WERI-Rb-1 (cell line): Measurements from ENCODE around the gene AGTRAP.

Source experiments
- DNase-seq: peaks from one replicate; pipeline ENCODE4 v3.0.0-alpha.2; 2020
- H3K27ac ChIP-seq: fragments of 250-450 bp; sonication (Bioruptor Pico); 2 replicates; pipeline ENCODE4 v1.5.1; 2020; ENCODE audit warnings: mild to moderate bottlenecking, moderate library complexity
- H3K27me3 ChIP-seq: fragments of 250-450 bp; sonication (Bioruptor Pico); 2 replicates; pipeline ENCODE4 v1.5.1; 2021; ENCODE audit warnings: mild to moderate bottlenecking, low read depth, moderate library complexity; ENCODE audit not compliant: insufficient read depth, severe bottlenecking
- H3K36me3 ChIP-seq: fragments of 250-450 bp; sonication (Bioruptor Pico); 2 replicates; pipeline ENCODE4 v1.5.1; 2020; ENCODE audit warnings: mild to moderate bottlenecking, moderate library complexity
- H3K4me3 ChIP-seq: 2 replicates; pipeline ENCODE4 v1.5.1; 2011; ENCODE audit warnings: low read depth, mild to moderate bottlenecking, control low read depth, low read length
- H3K9me3 ChIP-seq: fragments of 250-450 bp; sonication (Bioruptor Pico); 2 replicates; pipeline ENCODE4 v1.5.1; 2021; ENCODE audit warnings: mild to moderate bottlenecking, moderate library complexity; ENCODE audit not compliant: severe bottlenecking
- TF ChIP-seq, protein P1 (sequence below): IDR thresholded peaks from 2 replicates; pipeline ENCODE4 v1.5.1; 2011; ENCODE audit warnings: low read depth, mild to moderate bottlenecking, control low read depth, inconsistent platforms, low read length

Gene AGTRAP

DNA sequence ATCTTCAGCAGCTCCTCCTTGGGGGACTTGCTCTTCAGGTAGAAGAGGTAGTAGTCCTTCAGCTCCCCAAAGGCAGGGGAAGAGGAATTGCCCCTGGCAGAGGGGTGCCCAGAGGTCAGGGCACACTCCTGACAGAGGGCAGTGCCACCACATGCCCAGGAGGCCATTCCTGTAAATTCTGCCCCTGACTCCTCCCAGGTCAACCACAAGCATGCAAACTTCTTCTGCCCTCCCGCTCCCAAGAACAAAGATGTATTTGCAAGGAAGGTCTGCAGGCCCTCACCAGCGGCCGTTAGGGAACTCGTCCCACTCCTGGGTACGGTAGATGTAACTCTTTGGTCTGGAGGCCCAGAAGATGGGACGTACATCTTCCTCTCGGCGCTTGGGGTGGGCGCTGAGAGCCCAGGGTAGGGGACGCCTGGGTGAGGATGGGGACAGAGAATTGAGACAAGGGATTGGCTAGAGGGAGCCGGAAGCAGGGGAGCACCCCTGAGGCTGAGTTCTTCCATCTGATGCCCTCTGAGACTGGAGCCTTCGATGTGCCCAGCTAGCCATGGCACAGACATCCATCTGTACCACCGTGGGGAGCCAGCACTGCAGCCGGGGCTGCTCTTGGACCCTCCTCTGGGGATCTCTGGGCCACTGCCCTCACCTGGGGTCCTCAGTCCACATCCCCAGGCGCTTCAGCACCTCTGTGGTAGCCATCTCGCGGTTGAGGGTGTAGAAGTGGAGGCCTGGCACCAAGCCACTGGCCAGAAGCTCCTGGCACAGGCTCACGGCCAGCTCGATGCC is 58.7 kb downstream of the AGTRAP start:
- no peak for DNase-seq
- H3K4me3 ChIP-seq: no peak overlapping the region
- H3K27ac ChIP-seq: no peak overlapping the region
- TF ChIP-seq, protein P1, sequence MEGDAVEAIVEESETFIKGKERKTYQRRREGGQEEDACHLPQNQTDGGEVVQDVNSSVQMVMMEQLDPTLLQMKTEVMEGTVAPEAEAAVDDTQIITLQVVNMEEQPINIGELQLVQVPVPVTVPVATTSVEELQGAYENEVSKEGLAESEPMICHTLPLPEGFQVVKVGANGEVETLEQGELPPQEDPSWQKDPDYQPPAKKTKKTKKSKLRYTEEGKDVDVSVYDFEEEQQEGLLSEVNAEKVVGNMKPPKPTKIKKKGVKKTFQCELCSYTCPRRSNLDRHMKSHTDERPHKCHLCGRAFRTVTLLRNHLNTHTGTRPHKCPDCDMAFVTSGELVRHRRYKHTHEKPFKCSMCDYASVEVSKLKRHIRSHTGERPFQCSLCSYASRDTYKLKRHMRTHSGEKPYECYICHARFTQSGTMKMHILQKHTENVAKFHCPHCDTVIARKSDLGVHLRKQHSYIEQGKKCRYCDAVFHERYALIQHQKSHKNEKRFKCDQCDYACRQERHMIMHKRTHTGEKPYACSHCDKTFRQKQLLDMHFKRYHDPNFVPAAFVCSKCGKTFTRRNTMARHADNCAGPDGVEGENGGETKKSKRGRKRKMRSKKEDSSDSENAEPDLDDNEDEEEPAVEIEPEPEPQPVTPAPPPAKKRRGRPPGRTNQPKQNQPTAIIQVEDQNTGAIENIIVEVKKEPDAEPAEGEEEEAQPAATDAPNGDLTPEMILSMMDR: no peak
- H3K27me3 ChIP-seq: no peaks in the 10 kb centered on the region
- no peaks in the 10 kb centered on the region for H3K9me3 ChIP-seq
- H3K36me3 ChIP-seq: peaks cover 36% of the 10 kb centered on the region

DNA sequence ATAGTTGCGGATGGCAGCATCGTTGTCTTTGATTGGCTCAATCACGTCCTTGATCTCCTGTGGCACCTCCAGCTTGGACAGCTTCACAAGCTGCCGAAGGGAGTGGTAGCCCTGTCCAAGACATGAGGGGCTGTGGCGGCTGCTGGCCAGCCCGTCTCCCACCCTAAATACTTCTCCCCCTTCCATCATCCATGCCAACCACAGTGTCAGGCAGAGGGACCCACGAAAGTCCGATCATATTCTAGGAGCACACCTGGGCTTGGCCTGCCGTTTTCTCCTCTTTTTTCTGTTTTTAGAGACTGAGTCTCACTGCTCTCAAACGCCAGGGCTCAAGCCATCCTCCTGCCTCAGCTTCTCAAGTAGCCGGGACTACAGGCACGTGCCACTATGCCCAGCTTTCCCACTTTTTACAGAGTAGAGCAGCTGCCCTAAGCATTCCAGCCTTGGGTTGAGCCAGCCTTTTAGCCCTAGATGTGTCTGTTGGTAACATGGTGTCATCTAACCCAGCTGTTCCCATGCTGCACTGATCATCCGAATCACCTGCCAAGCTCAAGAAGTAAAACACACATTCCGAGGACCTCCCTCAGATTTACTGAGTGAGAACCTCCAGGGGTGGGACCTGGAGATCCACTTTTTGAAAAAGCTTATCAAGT is 59.4 kb downstream of the AGTRAP start:
- H3K36me3 ChIP-seq: peaks cover 36% of the 10 kb centered on the region

DNA sequence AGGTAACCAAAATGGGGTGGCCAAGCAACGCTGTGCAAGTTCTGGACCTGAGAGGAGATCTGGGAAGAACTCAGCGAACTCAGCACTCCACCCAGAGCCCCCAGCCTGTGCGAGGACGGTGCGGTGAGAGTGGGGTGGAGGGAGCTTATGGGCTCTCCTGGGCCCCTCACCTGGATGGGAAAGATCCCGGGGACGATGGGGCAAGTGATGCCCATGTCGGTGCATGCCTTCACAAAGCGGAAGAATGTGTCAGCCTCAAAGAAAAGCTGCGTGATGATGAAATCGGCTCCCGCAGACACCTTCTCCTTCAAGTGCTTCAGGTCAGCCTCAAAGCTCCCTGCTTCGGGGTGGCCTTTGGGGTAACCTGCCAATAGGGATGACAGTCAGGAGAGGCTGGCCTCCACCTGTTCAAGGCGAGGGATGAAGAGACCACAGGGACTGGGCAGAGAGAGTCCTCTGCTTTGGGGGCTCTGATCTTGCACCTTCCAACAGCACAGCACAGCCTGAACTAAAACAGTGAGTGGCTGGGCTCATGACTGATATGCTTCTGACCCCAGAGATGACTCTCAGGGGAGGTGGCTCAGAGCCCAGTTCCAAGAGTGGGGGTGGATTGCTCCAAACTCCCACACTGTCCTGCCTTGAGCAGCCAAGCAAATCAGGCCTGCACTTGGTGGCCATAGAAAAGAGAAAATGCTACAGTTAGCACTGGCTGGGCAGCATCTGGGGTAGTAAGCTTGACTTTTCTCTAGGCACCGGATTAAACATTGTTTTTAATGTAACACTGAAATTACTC is 60.3 kb downstream of the AGTRAP start:
- peaks cover 35% of the 10 kb centered on the region for H3K36me3 ChIP-seq
- TF ChIP-seq, protein P1: no peak
- H3K27ac ChIP-seq: no peak overlapping the region
- no peak for DNase-seq
- no peaks in the 10 kb centered on the region for H3K27me3 ChIP-seq
- H3K4me3 ChIP-seq: no peak overlapping the region
- H3K9me3 ChIP-seq: no peaks in the 10 kb centered on the region

More for the DNA sequence above, 59.4 kb downstream of the AGTRAP start:
- H3K4me3 ChIP-seq: no peak overlapping the region
- H3K27ac ChIP-seq: no peak overlapping the region
- H3K27me3 ChIP-seq: no peaks in the 10 kb centered on the region
- no peak for DNase-seq
- TF ChIP-seq, protein P1: no peak
- H3K9me3 ChIP-seq: no peaks in the 10 kb centered on the region

DNA sequence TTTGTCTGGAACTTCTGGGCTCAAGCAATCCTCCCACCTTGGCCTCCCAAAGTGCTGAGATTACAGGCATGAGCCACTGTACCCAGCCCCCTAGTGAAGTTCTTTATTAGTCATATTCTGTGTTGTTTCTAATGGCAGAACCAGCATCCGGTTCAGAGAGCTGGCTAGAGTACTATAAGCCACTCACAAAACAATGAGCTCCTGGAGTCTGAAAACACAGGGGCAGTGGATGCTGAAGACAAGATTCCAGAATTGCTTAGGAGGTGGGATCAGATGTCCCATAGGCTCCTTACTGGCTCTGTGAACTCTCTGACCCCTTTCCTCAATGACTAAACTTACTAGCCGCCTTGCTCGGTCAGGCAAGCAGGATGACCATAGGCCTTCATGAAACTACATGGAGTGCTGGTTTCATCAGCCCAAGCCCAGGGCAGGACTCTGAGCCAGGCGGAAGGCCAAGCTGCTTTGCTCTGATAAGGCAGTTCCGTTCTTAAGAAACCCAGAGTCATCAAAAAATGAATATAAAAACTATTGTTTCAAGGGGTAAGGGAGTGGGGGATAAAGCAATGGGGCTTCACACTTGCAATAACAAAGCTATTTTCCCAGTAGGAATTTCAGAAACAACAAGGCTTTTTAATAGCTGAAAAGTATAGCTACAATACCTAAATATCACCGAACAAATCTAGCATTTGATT is 61.7 kb downstream of the AGTRAP start:
- H3K36me3 ChIP-seq: peaks cover 31% of the 10 kb centered on the region
- no peak overlapping the region for H3K27ac ChIP-seq
- no peaks in the 10 kb centered on the region for H3K9me3 ChIP-seq
- no peak for DNase-seq
- H3K27me3 ChIP-seq: no peaks in the 10 kb centered on the region
- TF ChIP-seq, protein P1: no peak
- H3K4me3 ChIP-seq: no peak overlapping the region

DNA sequence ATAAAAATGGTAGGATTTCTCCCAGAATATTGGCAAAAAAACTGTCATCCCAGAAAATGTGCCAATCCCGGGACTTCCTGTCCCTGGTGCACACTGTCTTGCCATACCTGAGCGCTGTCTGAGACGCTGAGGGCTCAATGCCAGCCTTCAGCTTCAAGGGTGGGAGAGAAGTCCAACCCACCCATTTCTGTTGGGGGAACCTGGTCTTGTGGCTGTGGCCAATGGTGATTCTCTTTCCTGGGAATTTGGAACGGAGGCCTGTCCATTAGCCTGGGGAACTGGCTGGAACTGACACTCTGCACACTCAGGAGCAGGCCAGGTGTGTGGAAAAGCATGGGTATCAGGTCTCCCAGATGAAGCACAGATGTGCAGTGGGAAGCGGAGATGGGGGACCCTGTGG is 63.2 kb downstream of the AGTRAP start:
- Histone ChIP-seq H3K4me3 (no peak overlapping the region), H3K9me3 (no peaks in the 10 kb centered on the region), H3K27me3 (no peaks in the 10 kb centered on the region), H3K27ac (no peak overlapping the region), H3K36me3 (peaks cover 26% of the 10 kb centered on the region)
- DNase-seq: no peak
- TF ChIP-seq, protein P1: no peak
